Measurements from ENCODE around the gene B4GALT2. TPM values are rescaled to one million over a fixed set of nuclear protein-coding genes. Genes with fewer than 3 reads are reported as not detected.
A peak's percentile ranks its signal among the peaks of the same experiment; 100 is the strongest.

B4GALT2 gene
- total and polyA plus RNA-seq, 9 of the 15 experiments (the other 6 are each of a cell fraction or from before 2014, with no cell fraction given), result 1.3 to 86.8 (median 43.8) TPM

GRCh38 chr1:44029911-44030604 lies 51.0 kb downstream of the B4GALT2 start (continued):
- TF ChIP-seq, protein P1, sequence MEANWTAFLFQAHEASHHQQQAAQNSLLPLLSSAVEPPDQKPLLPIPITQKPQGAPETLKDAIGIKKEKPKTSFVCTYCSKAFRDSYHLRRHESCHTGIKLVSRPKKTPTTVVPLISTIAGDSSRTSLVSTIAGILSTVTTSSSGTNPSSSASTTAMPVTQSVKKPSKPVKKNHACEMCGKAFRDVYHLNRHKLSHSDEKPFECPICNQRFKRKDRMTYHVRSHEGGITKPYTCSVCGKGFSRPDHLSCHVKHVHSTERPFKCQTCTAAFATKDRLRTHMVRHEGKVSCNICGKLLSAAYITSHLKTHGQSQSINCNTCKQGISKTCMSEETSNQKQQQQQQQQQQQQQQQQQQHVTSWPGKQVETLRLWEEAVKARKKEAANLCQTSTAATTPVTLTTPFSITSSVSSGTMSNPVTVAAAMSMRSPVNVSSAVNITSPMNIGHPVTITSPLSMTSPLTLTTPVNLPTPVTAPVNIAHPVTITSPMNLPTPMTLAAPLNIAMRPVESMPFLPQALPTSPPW (CRISPR knock-in tag; IDR thresholded peaks at IDR 0.05), result peak; percentile 92
- TF ChIP-seq, protein P2, sequence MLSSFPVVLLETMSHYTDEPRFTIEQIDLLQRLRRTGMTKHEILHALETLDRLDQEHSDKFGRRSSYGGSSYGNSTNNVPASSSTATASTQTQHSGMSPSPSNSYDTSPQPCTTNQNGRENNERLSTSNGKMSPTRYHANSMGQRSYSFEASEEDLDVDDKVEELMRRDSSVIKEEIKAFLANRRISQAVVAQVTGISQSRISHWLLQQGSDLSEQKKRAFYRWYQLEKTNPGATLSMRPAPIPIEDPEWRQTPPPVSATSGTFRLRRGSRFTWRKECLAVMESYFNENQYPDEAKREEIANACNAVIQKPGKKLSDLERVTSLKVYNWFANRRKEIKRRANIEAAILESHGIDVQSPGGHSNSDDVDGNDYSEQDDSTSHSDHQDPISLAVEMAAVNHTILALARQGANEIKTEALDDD (IDR thresholded peaks at IDR 0.05), result no peak
- TF ChIP-seq, protein P3, sequence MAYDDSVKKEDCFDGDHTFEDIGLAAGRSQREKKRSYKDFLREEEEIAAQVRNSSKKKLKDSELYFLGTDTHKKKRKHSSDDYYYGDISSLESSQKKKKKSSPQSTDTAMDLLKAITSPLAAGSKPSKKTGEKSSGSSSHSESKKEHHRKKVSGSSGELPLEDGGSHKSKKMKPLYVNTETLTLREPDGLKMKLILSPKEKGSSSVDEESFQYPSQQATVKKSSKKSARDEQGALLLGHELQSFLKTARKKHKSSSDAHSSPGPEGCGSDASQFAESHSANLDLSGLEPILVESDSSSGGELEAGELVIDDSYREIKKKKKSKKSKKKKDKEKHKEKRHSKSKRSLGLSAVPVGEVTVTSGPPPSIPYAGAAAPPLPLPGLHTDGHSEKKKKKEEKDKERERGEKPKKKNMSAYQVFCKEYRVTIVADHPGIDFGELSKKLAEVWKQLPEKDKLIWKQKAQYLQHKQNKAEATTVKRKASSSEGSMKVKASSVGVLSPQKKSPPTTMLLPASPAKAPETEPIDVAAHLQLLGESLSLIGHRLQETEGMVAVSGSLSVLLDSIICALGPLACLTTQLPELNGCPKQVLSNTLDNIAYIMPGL (CRISPR knock-in tag; IDR thresholded peaks at IDR 0.05), result 0 out of 2 replicates have a peak, but pooled peaks have one; percentile 11
- TF ChIP-seq COPS2 (conservative IDR thresholded peaks at IDR 0.05), result no peak
- no peak for TF ChIP-seq SRSF1 (IDR thresholded peaks at IDR 0.05; ENCODE audit: low read depth, low read length)
- no peak for TF ChIP-seq SETDB1 (IDR thresholded peaks at IDR 0.05; ENCODE audit: low read length)
- no peak for TF ChIP-seq STAG1 (CRISPR knock-in tag; IDR thresholded peaks at IDR 0.05; ENCODE audit: borderline replicate concordance)
- no peak for TF ChIP-seq CREBBP (IDR thresholded peaks at IDR 0.05; ENCODE audit: low read depth, low read length)
- TF ChIP-seq LARP7 (IDR thresholded peaks at IDR 0.05), result no peak
- TF ChIP-seq, protein P4, sequence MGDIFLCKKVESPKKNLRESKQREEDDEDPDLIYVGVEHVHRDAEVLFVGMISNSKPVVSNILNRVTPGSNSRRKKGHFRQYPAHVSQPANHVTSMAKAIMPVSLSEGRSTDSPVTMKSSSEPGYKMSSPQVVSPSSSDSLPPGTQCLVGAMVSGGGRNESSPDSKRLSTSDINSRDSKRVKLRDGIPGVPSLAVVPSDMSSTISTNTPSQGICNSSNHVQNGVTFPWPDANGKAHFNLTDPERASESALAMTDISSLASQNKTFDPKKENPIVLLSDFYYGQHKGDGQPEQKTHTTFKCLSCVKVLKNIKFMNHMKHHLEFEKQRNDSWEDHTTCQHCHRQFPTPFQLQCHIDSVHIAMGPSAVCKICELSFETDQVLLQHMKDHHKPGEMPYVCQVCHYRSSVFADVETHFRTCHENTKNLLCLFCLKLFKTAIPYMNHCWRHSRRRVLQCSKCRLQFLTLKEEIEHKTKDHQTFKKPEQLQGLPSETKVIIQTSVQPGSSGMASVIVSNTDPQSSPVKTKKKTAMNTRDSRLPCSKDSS (IDR thresholded peaks at IDR 0.05; ENCODE audit: low read depth, partially characterized antibody), result no peak
- TF ChIP-seq ZFX (CRISPR knock-in tag; IDR thresholded peaks at IDR 0.05), result peak; percentile 84
- TF ChIP-seq TCF7 (IDR thresholded peaks at IDR 0.05; ENCODE audit: borderline replicate concordance), result no peak
- TF ChIP-seq CREM (IDR thresholded peaks at IDR 0.05; ENCODE audit: low read depth), result peak; percentile 84
- TF ChIP-seq, protein P5, sequence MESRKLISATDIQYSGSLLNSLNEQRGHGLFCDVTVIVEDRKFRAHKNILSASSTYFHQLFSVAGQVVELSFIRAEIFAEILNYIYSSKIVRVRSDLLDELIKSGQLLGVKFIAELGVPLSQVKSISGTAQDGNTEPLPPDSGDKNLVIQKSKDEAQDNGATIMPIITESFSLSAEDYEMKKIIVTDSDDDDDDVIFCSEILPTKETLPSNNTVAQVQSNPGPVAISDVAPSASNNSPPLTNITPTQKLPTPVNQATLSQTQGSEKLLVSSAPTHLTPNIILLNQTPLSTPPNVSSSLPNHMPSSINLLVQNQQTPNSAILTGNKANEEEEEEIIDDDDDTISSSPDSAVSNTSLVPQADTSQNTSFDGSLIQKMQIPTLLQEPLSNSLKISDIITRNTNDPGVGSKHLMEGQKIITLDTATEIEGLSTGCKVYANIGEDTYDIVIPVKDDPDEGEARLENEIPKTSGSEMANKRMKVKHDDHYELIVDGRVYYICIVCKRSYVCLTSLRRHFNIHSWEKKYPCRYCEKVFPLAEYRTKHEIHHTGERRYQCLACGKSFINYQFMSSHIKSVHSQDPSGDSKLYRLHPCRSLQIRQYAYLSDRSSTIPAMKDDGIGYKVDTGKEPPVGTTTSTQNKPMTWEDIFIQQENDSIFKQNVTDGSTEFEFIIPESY (CRISPR knock-in tag; IDR thresholded peaks at IDR 0.05), result no peak
- no peak for TF ChIP-seq RBM39 (optimal IDR thresholded peaks at IDR 0.05; ENCODE audit: low read depth, low read length)
- TF ChIP-seq DPF2 (IDR thresholded peaks at IDR 0.05), result peak; percentile 60; the same call in 1 of the 2 replicates
- peak; percentile 63 for TF ChIP-seq EP300 (IDR thresholded peaks at IDR 0.05; ENCODE audit: low read length)
- no peak for TF ChIP-seq ZNF696 (CRISPR knock-in tag; conservative IDR thresholded peaks at IDR 0.05)
- no peak for TF ChIP-seq HNRNPH1 (optimal IDR thresholded peaks at IDR 0.05; ENCODE audit: low read depth, low read length)
- TF ChIP-seq ZNF76 (CRISPR knock-in tag; IDR thresholded peaks at IDR 0.05; ENCODE audit: borderline replicate concordance), result no peak

Data from K562 (cell line).